Adipocyte (in vitro differentiated cells): ENCODE data around the gene KITLG.
"Not testable (repeated sequence)": the region's sequence is repeated elsewhere in the genome, so short reads cannot be mapped to it uniquely, and the experiment has no call there.

ENCODE experiments used
- DNase-seq: peaks from one replicate; pipeline ENCODE4 v3.0.0-alpha.2; 2015; ENCODE audit warnings: low read depth
- H3K27me3 ChIP-seq: replicated peaks from 2 replicates; pipeline ENCODE4 v1.7.0; 2013; ENCODE audit warnings: mild to moderate bottlenecking, low read length, moderate library complexity; ENCODE audit not compliant: control insufficient read depth, insufficient read depth
- H3K36me3 ChIP-seq: 2 replicates; pipeline ENCODE4 v1.7.0; 2013; ENCODE audit warnings: low read length, mild to moderate bottlenecking, moderate library complexity; ENCODE audit not compliant: control insufficient read depth, insufficient read depth, severe bottlenecking
- H3K4me1 ChIP-seq: 2 replicates; pipeline ENCODE4 v1.7.0; 2013; ENCODE audit warnings: mild to moderate bottlenecking, low read length, moderate library complexity; ENCODE audit not compliant: control insufficient read depth, insufficient read depth
- H3K4me3 ChIP-seq: 2 replicates; pipeline ENCODE4 v1.7.0; 2013; ENCODE audit warnings: mild to moderate bottlenecking, low read length, moderate library complexity
- H3K9ac ChIP-seq: 2 replicates; pipeline ENCODE4 v1.7.0; 2013; ENCODE audit warnings: mild to moderate bottlenecking, low read length, moderate library complexity
- H3K9me3 ChIP-seq: 2 replicates; pipeline ENCODE4 v1.7.0; 2013; ENCODE audit warnings: mild to moderate bottlenecking, low read length, moderate library complexity; ENCODE audit not compliant: control insufficient read depth

Gene KITLG

GRCh38 chr12:88507851-88508250 lies 72.4 kb downstream of the KITLG start:
- H3K36me3 ChIP-seq: peaks cover 20% of the 10 kb centered on the region
- DNase-seq: not testable (repeated sequence)

GRCh38 chr12:88507270-88507669 lies 73.0 kb downstream of the KITLG start:
- DNase-seq: no peak
- peaks cover 20% of the 10 kb centered on the region for H3K36me3 ChIP-seq
- H3K4me3 ChIP-seq: no peak overlapping the region
- H3K4me1 ChIP-seq: peaks cover 27% of the 10 kb centered on the region
- no peaks in the 10 kb centered on the region for H3K27me3 ChIP-seq
- H3K9ac ChIP-seq: no peak overlapping the region
- no peaks in the 10 kb centered on the region for H3K9me3 ChIP-seq

More at GRCh38 chr12:88507851-88508250, 72.4 kb downstream of the KITLG start:
- not testable (repeated sequence) for H3K4me3 ChIP-seq, H3K9ac ChIP-seq, H3K9me3 ChIP-seq, H3K27me3 ChIP-seq
- peaks cover 26% of the 10 kb centered on the region for H3K4me1 ChIP-seq

- H3K27me3 ChIP-seq: no peaks in the 10 kb centered on the region
- peaks cover 20% of the 10 kb centered on the region for H3K36me3 ChIP-seq
- no peak overlapping the region for H3K9ac ChIP-seq
- no peak overlapping the region for H3K4me3 ChIP-seq
- H3K4me1 ChIP-seq: peaks cover 33% of the 10 kb centered on the region
- DNase-seq: peak; percentile 4
- H3K9me3 ChIP-seq: no peaks in the 10 kb centered on the region
Observed at GRCh38 chr12:88505696-88506095, 74.6 kb downstream of the KITLG start.

- H3K9me3 ChIP-seq: no peaks in the 10 kb centered on the region
- H3K36me3 ChIP-seq: peaks cover 20% of the 10 kb centered on the region
- no peak overlapping the region for H3K4me3 ChIP-seq
- peaks cover 24% of the 10 kb centered on the region for H3K4me1 ChIP-seq
- H3K27me3 ChIP-seq: no peaks in the 10 kb centered on the region
- no peak overlapping the region for H3K9ac ChIP-seq
- no peak for DNase-seq
Observed at GRCh38 chr12:88503281-88503703, 77.0 kb downstream of the KITLG start.

GRCh38 chr12:88501972-88502938 lies 78.0 kb downstream of the KITLG start:
- Histone ChIP-seq H3K9me3 (no peaks in the 10 kb centered on the region), H3K27me3 (no peaks in the 10 kb centered on the region), H3K9ac (peak overlapping the region; percentile 6), H3K4me3 (peak overlapping the region; percentile 51), H3K36me3 (peaks cover 15% of the 10 kb centered on the region), H3K4me1 (peaks cover 28% of the 10 kb centered on the region)
- DNase-seq: peak; percentile 10

- peaks cover 23% of the 10 kb centered on the region for H3K4me1 ChIP-seq
- H3K36me3 ChIP-seq: no peaks in the 10 kb centered on the region
- H3K9ac ChIP-seq: no peak overlapping the region
- no peaks in the 10 kb centered on the region for H3K27me3 ChIP-seq
- DNase-seq: no peak
- no peaks in the 10 kb centered on the region for H3K9me3 ChIP-seq
- H3K4me3 ChIP-seq: no peak overlapping the region
Observed at GRCh38 chr12:88496891-88497371, 83.3 kb downstream of the KITLG start.

GRCh38 chr12:88496429-88496828 lies 83.8 kb downstream of the KITLG start:
- Histone ChIP-seq H3K36me3 (no peaks in the 10 kb centered on the region), H3K27me3 (no peaks in the 10 kb centered on the region), H3K9me3 (no peaks in the 10 kb centered on the region), H3K4me1 (peaks cover 18% of the 10 kb centered on the region), H3K9ac (no peak overlapping the region), H3K4me3 (no peak overlapping the region)
- DNase-seq: no peak

- H3K4me1 ChIP-seq: peaks cover 15% of the 10 kb centered on the region
- no peak for DNase-seq
- no peak overlapping the region for H3K4me3 ChIP-seq
- no peak overlapping the region for H3K9ac ChIP-seq
- H3K36me3 ChIP-seq: no peaks in the 10 kb centered on the region
- H3K27me3 ChIP-seq: no peaks in the 10 kb centered on the region
- H3K9me3 ChIP-seq: no peaks in the 10 kb centered on the region
Observed at GRCh38 chr12:88495031-88495430, 85.2 kb downstream of the KITLG start.

- H3K9me3 ChIP-seq: no peaks in the 10 kb centered on the region
- no peaks in the 10 kb centered on the region for H3K36me3 ChIP-seq
- DNase-seq: no peak
- H3K9ac ChIP-seq: no peak overlapping the region
- no peaks in the 10 kb centered on the region for H3K27me3 ChIP-seq
- peaks cover 15% of the 10 kb centered on the region for H3K4me1 ChIP-seq
- H3K4me3 ChIP-seq: no peak overlapping the region
Observed at GRCh38 chr12:88494520-88494919, 85.8 kb downstream of the KITLG start.

GRCh38 chr12:88493636-88494035 lies 86.6 kb downstream of the KITLG start:
- peak; percentile 72 for DNase-seq
- no peak overlapping the region for H3K9ac ChIP-seq
- no peaks in the 10 kb centered on the region for H3K36me3 ChIP-seq
- no peak overlapping the region for H3K4me3 ChIP-seq
- H3K9me3 ChIP-seq: no peaks in the 10 kb centered on the region
- peaks cover 15% of the 10 kb centered on the region for H3K4me1 ChIP-seq
- no peaks in the 10 kb centered on the region for H3K27me3 ChIP-seq

- Histone ChIP-seq H3K36me3 (no peaks in the 10 kb centered on the region), H3K9me3 (no peaks in the 10 kb centered on the region), H3K4me1 (peaks cover 6% of the 10 kb centered on the region), H3K27me3 (no peaks in the 10 kb centered on the region), H3K9ac (no peak overlapping the region), H3K4me3 (no peak overlapping the region)
- DNase-seq: no peak
Observed at GRCh38 chr12:88490425-88490824, 89.8 kb downstream of the KITLG start.
